ENCODE data around the gene TMF1. TPM values are rescaled to one million over a fixed set of nuclear protein-coding genes. Genes with fewer than 3 reads are reported as not detected.

Gene TMF1
- total RNA-seq, 2 experiments from 2014 or later, result 53.5 to 55.2 TPM

GRCh38 chr3:68973639-68974038, 78.5 kb downstream of the TMF1 start:
- H3K27me3 Mint-ChIP-seq, result peaks cover 2% of the 10 kb centered on the region
- H3K4me3 Mint-ChIP-seq, result no peak overlapping the region
- H3K27ac Mint-ChIP-seq, result no peak overlapping the region
- POLR2A ChIA-PET, result no interaction called here
- H3K9me3 Mint-ChIP-seq, result no peaks in the 10 kb centered on the region
- peaks cover 9% of the 10 kb centered on the region for H3K36me3 Mint-ChIP-seq
- DNase-seq, result no peak
- peak; percentile 26 for ATAC-seq (ENCODE audit: low read depth)
- H3K4me1 Mint-ChIP-seq, result no peaks in the 10 kb centered on the region

GRCh38 chr3:68972358-68972979, 79.7 kb downstream of the TMF1 start:
- Mint-ChIP-seq H3K4me1 (no peaks in the 10 kb centered on the region), H3K36me3 (peaks cover 6% of the 10 kb centered on the region), H3K27me3 (peaks cover 2% of the 10 kb centered on the region), H3K4me3 (no peak overlapping the region), H3K9me3 (no peaks in the 10 kb centered on the region), H3K27ac (no peak overlapping the region)
- POLR2A ChIA-PET, result no interaction called here
- DNase-seq (peak; percentile 50), ATAC-seq (ENCODE audit: low read depth) (peak; percentile 68)

Small RNA genes within 50 kb of the gene (microRNA-seq; reads per million reads assigned to microRNA genes)
- gene MIR3136, result 26.7 reads per million, percentile 33 among the genes with 10 or more reads in this experiment

Other genes starting within 250 kb of the TMF1 start
- not detected for gene TAFA4, start 119.8 kb downstream of the TMF1 start, total RNA-seq
- gene EOGT, start 38.6 kb downstream of the TMF1 start, total RNA-seq, result 10 to 100 TPM; 14.7 to 15.3 TPM
- gene UBA3, start 28.0 kb upstream of the TMF1 start, total RNA-seq, result 100 to 1,000 TPM in 1 of 2 experiments, 10 to 100 TPM in 1; 91.2 to 102 TPM
- gene ARL6IP5, start 32.6 kb upstream of the TMF1 start, total RNA-seq, result 100 to 1,000 TPM; 147 to 150 TPM
- gene LMOD3, start 70.3 kb upstream of the TMF1 start, total RNA-seq, result not detected